Erythroblast (primary cell): ENCODE results near the gene EFNB2.

Source experiments
- GATA1 ChIP-seq: IDR thresholded peaks from 2 replicates; pipeline ENCODE4 v1.6.1; 2011; ENCODE audit warnings: low read depth, mild to moderate bottlenecking, control low read depth, low read length, moderate library complexity
- POLR2A ChIP-seq: IDR thresholded peaks from 2 replicates; pipeline ENCODE4 v1.6.1; 2011; ENCODE audit warnings: mild to moderate bottlenecking, low read length

DNA sequence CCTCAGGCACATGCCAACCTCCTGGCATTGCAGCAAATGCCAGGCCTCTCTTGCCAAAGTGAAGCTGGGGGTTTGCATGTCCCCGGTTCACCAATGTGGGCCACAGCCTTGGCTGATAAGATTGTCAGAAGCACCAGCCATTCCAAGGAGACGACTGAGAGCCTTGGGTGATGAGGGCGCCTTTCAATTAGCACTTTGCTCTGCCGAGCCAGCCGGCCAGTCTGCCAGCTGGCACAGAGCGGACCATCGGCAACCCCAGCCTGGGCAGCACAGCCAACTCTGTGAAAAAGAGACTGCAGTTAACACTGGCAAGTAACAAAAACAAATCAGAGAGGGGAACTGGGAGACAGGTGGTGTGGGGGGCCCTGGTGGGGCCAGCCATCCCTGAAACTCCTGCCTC lies 67.3 kb downstream of the EFNB2 start:
- TF ChIP-seq POLR2A, result no peak
- TF ChIP-seq GATA1, result no peak
